ENCODE results near the gene TRAPPC14.

The TRAPPC14 gene

GRCh38 chr7:100124301-100125230 lies 34.0 kb downstream of the TRAPPC14 start:
- no peak for DNase-seq

DNA sequence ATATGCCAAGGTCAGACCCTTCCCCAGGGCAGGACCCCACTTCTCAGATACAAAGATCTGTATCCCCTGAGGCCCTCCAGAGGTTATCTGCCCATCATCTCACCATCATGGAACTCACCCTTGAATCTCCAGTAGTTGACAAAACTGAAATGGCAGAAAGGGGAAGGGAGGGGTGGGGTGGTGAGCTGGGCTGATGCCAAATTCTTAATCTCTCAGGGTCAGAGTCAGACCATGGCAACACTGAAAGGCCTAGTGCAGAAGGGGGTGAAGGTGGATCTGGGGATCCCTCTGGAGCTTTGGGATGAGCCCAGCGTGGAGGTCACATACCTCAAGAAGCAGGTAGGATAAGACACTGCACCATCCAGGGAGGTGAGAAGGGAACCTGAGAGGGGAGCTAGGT lies 36.0 kb downstream of the TRAPPC14 start:
- no peak for DNase-seq

DNA sequence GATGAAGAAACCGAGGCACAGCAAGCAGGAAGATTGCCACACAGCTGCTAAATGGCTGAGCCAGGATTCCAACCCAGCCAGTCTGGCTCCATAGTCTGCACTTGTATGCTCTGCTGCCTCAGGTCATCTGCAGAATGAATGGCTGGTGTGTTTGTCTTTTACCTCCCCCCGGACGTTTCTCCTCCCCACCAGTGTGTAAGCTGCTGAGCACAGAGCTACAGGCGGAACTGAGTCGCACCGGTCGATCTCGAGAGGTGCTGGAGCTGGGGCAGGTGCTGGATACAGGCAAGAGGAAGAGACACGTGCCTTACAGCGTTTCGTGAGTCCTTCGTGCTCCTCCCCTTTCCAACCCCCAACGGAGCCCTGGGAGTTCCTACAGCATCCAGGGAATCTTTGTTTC lies 36.5 kb downstream of the TRAPPC14 start:
- DNase-seq, result peak; percentile 71 to 82

DNA sequence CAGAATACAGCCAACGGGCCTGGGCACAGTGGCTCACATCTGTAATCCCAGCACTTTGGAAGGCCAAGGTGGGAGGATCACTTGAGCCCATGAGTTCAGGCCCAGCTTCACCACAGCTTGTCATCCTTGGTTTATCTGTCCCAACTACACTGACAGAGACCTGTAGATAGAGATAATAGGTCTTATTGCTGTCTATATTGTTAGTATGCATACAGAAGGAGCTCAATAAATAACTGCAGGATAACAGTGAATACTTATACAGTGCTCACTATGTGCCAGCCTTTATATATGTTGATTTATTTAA lies 37.8 kb downstream of the TRAPPC14 start:
- DNase-seq, result no peak

- DNase-seq, result peak; percentile 61 to 75
Measured at GRCh38 chr7:100119970-100120732, 38.4 kb downstream of the TRAPPC14 start.

DNA sequence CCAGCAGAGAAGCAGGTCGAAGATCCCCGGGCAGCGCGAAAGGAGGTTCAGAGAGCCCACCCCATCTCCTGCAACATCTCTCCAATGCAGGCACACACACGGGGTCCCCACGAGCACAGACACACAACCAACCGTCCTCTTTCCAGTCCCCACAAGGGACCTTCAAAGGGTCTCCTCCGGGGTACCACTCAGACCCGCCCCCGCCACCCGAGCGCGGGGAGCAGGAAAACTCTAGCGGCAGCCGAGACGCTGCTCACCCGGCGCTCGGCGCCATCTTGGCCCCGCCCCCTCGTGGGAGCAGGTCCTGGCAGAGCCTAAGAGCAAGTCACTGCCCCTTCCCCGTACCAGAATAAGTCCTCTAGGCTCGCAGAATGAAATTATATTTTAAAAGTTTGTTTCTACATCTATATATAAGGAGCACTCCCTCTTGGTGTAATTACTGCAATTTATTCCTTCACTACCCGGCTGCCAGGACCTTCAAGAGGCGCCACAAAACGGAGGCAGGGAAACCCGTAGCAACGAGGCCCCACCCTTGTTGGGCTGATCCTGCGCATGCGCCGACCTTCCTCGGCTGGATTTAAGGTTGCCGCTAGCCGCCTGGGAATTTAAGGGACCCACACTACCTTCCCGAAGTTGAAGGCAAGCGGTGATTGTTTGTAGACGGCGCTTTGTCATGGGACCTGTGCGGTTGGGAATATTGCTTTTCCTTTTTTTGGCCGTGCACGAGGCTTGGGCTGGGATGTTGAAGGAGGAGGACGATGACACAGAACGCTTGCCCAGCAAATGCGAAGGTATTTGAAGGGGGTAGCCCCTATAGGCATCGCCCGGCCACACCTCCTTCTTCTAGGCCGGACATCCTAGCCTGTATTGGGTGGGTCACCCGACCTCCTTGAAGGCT lies 39.2 kb downstream of the TRAPPC14 start, which contains the start of the genes CNPY4 and TAF6:
Gene CNPY4 (plus strand): TSS at position 563 of the 898 bp plus-strand sequence. CDS start 111 bp downstream, at position 674.
Gene TAF6 (minus strand): TSS at position 287 of the 898 bp plus-strand sequence. CDS start 5,149 bp downstream, outside the sequence.
- peak; percentile 93 to 98 for DNase-seq

DNA sequence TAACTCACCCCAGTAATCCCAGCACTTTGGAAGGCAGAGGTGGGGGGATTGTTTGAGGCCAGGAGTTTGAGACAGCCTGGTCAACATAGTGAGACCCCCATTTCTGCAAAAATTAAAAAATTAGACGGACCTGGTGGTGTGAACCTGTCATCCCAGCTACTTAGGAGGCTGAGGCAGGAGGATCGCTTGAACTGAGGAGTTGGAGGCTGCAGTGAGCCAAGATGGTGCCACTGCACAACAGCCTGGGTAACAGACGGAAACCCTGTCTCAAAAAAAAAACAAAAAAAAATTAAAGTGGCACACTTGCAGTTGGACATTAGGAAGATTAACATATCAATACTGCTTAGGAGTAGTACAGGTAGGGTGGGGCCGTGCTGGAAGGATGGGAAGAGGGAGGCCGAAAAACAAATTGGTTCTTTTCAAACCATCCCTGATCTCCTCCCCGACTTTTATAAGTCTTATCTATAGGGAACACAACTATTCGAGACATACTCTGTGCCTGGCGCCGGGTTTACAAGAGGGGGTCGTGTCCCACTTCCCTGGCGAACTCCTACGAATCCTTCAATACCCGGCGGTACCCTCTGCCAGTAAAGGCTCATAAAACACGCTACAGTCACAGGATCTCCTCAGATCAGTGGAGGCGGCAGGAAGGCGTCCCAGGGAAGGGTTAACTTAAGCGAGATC lies 40.0 kb downstream of the TRAPPC14 start:
- no peak for DNase-seq

GRCh38 chr7:100115026-100115425 lies 43.5 kb downstream of the TRAPPC14 start:
- no peak for DNase-seq

GRCh38 chr7:100111914-100112313 lies 46.6 kb downstream of the TRAPPC14 start:
- no peak for DNase-seq

DNA sequence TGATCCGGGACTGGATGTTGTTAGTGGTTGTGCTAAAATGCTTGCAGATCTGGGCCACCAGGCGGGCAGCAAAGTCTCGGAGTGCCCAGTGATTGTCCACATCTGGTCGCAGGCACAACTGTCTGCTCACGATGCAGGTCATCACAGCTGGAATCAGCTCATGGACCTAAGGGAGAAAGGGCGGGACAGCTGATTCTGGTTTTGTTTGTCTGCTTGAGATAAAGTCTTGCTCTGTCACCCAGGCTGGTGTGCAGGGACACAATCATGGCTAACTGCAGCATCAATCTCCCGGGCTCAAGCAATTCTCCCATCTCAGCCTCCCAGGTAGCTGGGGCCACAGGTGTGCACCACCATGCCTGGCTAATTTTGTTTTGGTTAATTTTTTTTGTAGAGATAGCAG lies 47.4 kb downstream of the TRAPPC14 start:
- no peak for DNase-seq

DNA sequence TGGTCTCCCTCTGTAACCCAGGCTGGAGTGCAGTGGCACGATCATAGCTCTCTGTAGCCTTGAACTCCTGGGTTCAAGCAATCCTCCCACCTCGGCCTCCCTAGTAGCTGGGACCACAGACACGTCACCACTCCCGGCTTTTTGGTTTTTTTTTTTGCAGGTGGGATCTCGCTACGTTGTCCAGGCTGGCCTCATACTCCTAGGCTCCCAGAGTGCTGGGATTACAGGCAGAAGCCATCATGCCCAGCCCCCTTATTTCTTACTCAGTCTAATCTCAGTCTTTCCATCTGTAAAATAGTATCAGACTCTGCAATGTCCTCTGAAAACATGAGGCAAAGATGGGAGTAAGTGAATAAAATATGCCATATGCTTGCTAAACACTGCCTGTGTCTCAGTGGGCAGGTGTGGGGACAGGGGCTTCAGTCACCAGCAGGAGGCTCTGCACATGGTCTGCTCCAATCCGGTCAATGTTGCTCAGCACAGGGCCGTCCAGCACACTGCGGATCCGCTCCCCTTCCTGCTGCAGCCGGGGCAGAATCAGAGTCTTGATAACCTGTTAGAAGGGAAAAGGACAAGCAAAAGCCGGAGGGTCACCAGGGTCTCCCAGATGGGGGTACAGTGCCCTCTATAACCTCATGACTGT lies 48.9 kb downstream of the TRAPPC14 start:
- DNase-seq, result no peak

- no peak for DNase-seq
Measured at GRCh38 chr7:100107890-100108289, 50.6 kb downstream of the TRAPPC14 start.

- DNase-seq, result no peak
Measured at GRCh38 chr7:100107125-100107737, 51.3 kb downstream of the TRAPPC14 start.

- no peak for DNase-seq
Measured at GRCh38 chr7:100106633-100107032, 51.9 kb downstream of the TRAPPC14 start.

- DNase-seq, result no peak
Measured at GRCh38 chr7:100105534-100105933, 53.0 kb downstream of the TRAPPC14 start.

Data from NCI-H526 (cell line).